Fibroblast of mammary gland (primary cell): ENCODE measurements around the gene GALT.

Source experiments
- DNase-seq: peaks from one replicate; pipeline ENCODE4 v3.0.0-alpha.2; 2010; ENCODE audit warnings: low read depth
- H3K4me3 ChIP-seq: 2 replicates; pipeline ENCODE4 v1.5.1; 2011; ENCODE audit warnings: low read depth, mild to moderate bottlenecking, low read length, moderate library complexity; ENCODE audit not compliant: control insufficient read depth
- CTCF ChIP-seq: conservative IDR thresholded peaks from 2 replicates; pipeline ENCODE4 v1.5.1; 2011; ENCODE audit warnings: low read depth, low read length, inconsistent platforms; ENCODE audit not compliant: control insufficient read depth, insufficient read depth

The GALT gene

GRCh38 chr9:34684816-34685215 is 38.3 kb downstream of the GALT start:
- no peak for DNase-seq
- TF ChIP-seq CTCF: no peak
- H3K4me3 ChIP-seq: no peak overlapping the region

GRCh38 chr9:34685591-34685990 is 39.1 kb downstream of the GALT start:
- no peak for TF ChIP-seq CTCF
- H3K4me3 ChIP-seq: no peak overlapping the region

GRCh38 chr9:34686231-34686630 is 39.8 kb downstream of the GALT start:
- no peak for TF ChIP-seq CTCF
- peak; percentile 81 for DNase-seq
- no peak overlapping the region for H3K4me3 ChIP-seq

More at GRCh38 chr9:34685591-34685990, 39.1 kb downstream of the GALT start:
- DNase-seq: peak; percentile 68

- DNase-seq: peak; percentile 56
- no peak for TF ChIP-seq CTCF
- no peak overlapping the region for H3K4me3 ChIP-seq
Observed at GRCh38 chr9:34686732-34687131, 40.3 kb downstream of the GALT start.

- H3K4me3 ChIP-seq: no peak overlapping the region
- TF ChIP-seq CTCF: no peak
- DNase-seq: no peak
Observed at GRCh38 chr9:34687276-34688030, 41.0 kb downstream of the GALT start.

- no peak overlapping the region for H3K4me3 ChIP-seq
- no peak for TF ChIP-seq CTCF
- no peak for DNase-seq
Observed at GRCh38 chr9:34688329-34689115, 42.0 kb downstream of the GALT start.
